ENCODE measurements around the gene GRXCR1. TPM values are rescaled to one million over a fixed set of nuclear protein-coding genes. Genes with fewer than 3 reads are reported as not detected.

The GRXCR1 gene
- total RNA-seq, 1 experiment from 2014 or later: not detected

DNA sequence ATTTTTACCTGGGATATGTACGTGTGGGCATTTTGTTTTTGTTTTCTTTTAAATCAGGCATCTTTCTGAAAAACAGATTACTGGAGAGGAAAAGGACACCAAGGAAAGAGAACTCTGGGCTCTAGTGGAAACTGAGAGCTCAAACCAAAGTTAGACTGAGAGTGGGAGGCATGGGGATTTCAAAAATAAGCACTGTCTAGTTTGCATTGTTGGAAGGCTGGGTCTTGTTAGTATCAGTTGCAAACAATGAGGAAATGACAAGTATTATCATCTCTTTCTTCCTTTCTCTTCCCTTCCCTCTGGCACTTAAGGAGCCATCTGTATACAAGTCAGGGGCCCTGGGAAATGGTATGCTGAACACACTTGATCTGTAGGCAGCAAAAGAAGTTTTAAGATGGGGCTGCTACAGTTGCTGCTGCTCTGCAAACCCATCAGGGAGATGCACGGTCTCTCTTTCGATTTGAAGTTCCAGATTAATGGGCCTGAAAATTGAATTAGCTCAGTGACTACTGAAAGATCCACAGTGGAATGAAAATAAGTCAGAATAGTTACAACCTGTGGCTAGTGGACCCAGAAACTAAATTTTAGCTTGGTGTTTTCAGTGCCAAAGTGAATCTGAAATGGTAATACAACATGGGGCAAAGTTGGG is 48.0 kb upstream of the GRXCR1 start:
- H3K4me1 Mint-ChIP-seq: no peaks in the 10 kb centered on the region
- Histone ChIP-seq H3K4me1 (ENCODE audit: insufficient read depth, low read length) (no peaks in the 10 kb centered on the region), H3K4me2 (ENCODE audit: insufficient read depth, insufficient read length, low read length) (no peak overlapping the region), H3T11ph (ENCODE audit: low read length) (no peak overlapping the region), H3K14ac (ENCODE audit: insufficient read depth, low read length) (no peak overlapping the region), H4K91ac (ENCODE audit: insufficient read length, low read depth, low read length) (no peak overlapping the region), H4K5ac (ENCODE audit: insufficient read length, low read depth, low read length) (no peak overlapping the region), H2AK5ac (ENCODE audit: insufficient read length, low read length) (no peak overlapping the region), H3K18ac (ENCODE audit: insufficient read length, low read depth, low read length) (no peak overlapping the region), H3K56ac (ENCODE audit: insufficient read length, low read depth, low read length) (no peak overlapping the region), H3K4ac (ENCODE audit: low read depth, low read length) (no peak overlapping the region), H4K20me1 (ENCODE audit: control insufficient read depth, insufficient read depth, insufficient read length) (no peaks in the 10 kb centered on the region), H3K9ac (ENCODE audit: extremely low read depth, insufficient read length, low read length) (no peak overlapping the region), H2BK15ac (ENCODE audit: low read depth, low read length) (no peak overlapping the region), H2BK5ac (ENCODE audit: insufficient read length, low read length) (no peak overlapping the region), H3K27ac (ENCODE audit: insufficient read length, low read depth, low read length) (no peak overlapping the region), H4K8ac (replicated peaks; ENCODE audit: insufficient read length, low read depth, low read length) (no peak overlapping the region), H3K79me1 (ENCODE audit: insufficient read depth, low read depth, low read length, poor library complexity, severe bottlenecking) (no peaks in the 10 kb centered on the region), H3K23ac (ENCODE audit: insufficient read length, low read depth, low read length) (no peak overlapping the region), H2BK20ac (ENCODE audit: low read depth, low read length, poor library complexity, severe bottlenecking) (no peak overlapping the region), H3K23me2 (ENCODE audit: insufficient read length, low read depth, low read length, poor library complexity, severe bottlenecking) (no peaks in the 10 kb centered on the region), H3K9me3 (ENCODE audit: control insufficient read depth, low read depth, low read length) (no peaks in the 10 kb centered on the region), H2BK120ac (ENCODE audit: low read depth, low read length, poor library complexity, severe bottlenecking) (no peak overlapping the region), H3K27me3 (ENCODE audit: insufficient read depth, low read length) (no peaks in the 10 kb centered on the region; the same call in 1 of the 2 replicates), H3K79me2 (ENCODE audit: insufficient read depth, low read length) (no peaks in the 10 kb centered on the region), H2BK12ac (ENCODE audit: insufficient read length, low read depth, low read length) (no peak overlapping the region), H2AFZ (ENCODE audit: low read length) (no peak overlapping the region)
- no peak for DNase-seq
- no peaks in the 10 kb centered on the region; the same call in 1 of the 2 replicates for H3K27me3 Mint-ChIP-seq (ENCODE audit: low read depth)
- H3K27ac Mint-ChIP-seq: no peak overlapping the region
- TF ChIP-seq, protein P1, sequence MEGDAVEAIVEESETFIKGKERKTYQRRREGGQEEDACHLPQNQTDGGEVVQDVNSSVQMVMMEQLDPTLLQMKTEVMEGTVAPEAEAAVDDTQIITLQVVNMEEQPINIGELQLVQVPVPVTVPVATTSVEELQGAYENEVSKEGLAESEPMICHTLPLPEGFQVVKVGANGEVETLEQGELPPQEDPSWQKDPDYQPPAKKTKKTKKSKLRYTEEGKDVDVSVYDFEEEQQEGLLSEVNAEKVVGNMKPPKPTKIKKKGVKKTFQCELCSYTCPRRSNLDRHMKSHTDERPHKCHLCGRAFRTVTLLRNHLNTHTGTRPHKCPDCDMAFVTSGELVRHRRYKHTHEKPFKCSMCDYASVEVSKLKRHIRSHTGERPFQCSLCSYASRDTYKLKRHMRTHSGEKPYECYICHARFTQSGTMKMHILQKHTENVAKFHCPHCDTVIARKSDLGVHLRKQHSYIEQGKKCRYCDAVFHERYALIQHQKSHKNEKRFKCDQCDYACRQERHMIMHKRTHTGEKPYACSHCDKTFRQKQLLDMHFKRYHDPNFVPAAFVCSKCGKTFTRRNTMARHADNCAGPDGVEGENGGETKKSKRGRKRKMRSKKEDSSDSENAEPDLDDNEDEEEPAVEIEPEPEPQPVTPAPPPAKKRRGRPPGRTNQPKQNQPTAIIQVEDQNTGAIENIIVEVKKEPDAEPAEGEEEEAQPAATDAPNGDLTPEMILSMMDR (conservative IDR thresholded peaks at IDR 0.05): no peak
- H3K4me3 Mint-ChIP-seq: no peak overlapping the region
- peaks cover 0 to under 1% of the 10 kb centered on the region in 2 experiments; a peak in 1 of 5 replicates for H3K9me3 Mint-ChIP-seq
- no peaks in the 10 kb centered on the region; a peak in 1 of 7 replicates for H3K36me3 Mint-ChIP-seq (ENCODE audit: insufficient read depth in 1 of 3, low read depth in 3 of 3)
- no CpG with 5 or more reads among the region's 3 CpGs for WGBS (ENCODE audit: extremely low coverage, insufficient read length, low lambda C conversion rate)

Data from H9 (cell line).